HCT116 (cell line): ENCODE results near the gene ZNHIT2. TPM values are rescaled to one million over a fixed set of nuclear protein-coding genes. Genes with fewer than 3 reads are reported as not detected.

Experiments
- ATAC-seq: fragments of 200-7000 bp; cut with Tn5 transposase; 2 replicates; pipeline ENCODE4 v1.9.1; 2020; ENCODE audit warnings: mild to moderate bottlenecking, moderate library complexity
- BruUV-seq: library from RNA; stranded (reverse); fragments of 400-500 nt; replicated peaks from 2 replicates; lab custom pipeline; 2021; lab: Mats Ljungman, UMichigan
- CTCF ChIA-PET: fragments of 300-600 bp; sonication (Branson Sonifier 250); formaldehyde crosslinking; loops from one replicate; lab custom pipeline; 2021; ENCODE audit warnings: antibody characterized with exemption; lab: Charles Lee
- POLR2A ChIA-PET: fragments of 300-600, 350-600 bp; sonication (Branson Sonifier 250); formaldehyde crosslinking; loops from one replicate; lab custom pipeline; 2021; ENCODE audit warnings: antibody characterized with exemption; lab: Charles Lee
- RAD21 ChIA-PET, 2 experiments: fragments of 300-600 bp; sonication (Branson Sonifier 250); formaldehyde crosslinking; loops; one replicate each; lab custom pipeline; 2023; ENCODE audit warnings: low total read pairs in 2 of 2; ENCODE audit not compliant: uncharacterized antibody in 2 of 2, unreplicated experiment in 2 of 2, low non-redundant PET in 1 of 2; lab: Charles Lee
- DNase-seq: peaks from one replicate; pipeline ENCODE4 v3.0.0-alpha.2; 2010; ENCODE audit warnings: low read depth, low spot score
- H2AFZ ChIP-seq: fragments of 200-600 bp; shearing (Covaris generic), sonication (generic); 2 replicates; pipeline ENCODE4 v1.6.1; 2017; ENCODE audit warnings: low read depth, mixed run types, mixed read lengths, antibody characterized with exemption, low read length; ENCODE audit not compliant: poor library complexity, severe bottlenecking
- H3K27ac ChIP-seq: 2 replicates; pipeline ENCODE4 v1.5.1; 2012; ENCODE audit warnings: low read depth, low read length
- H3K27me3 ChIP-seq: fragments of 200-600 bp; sonication (generic); 2 replicates; pipeline ENCODE4 v1.6.1; 2016; ENCODE audit warnings: mixed run types, low read length, mixed read lengths; ENCODE audit not compliant: insufficient read depth
- H3K36me3 ChIP-seq, 2 experiments: fragments of 200-500 bp in 1 of 2; fragments of 200-600 bp in 1 of 2; sonication (Bioruptor generic) in 1 of 2; sonication (generic) in 1 of 2; 2 replicates each; pipeline versions ENCODE4 v1.5.1 to v1.6.1; 2014 to 2016; ENCODE audit warnings: low read length in 2 of 2, inconsistent platforms in 1 of 2, mixed read lengths in 1 of 2, mixed run types in 1 of 2; ENCODE audit not compliant: insufficient read depth in 2 of 2, control insufficient read depth in 1 of 2
- H3K4me1 ChIP-seq, 2 experiments: fragments of 200-600 bp in 1 of 2; sonication (generic) in 1 of 2; 2 replicates each; pipeline versions ENCODE4 v1.5.1 to v1.6.1; 2012 to 2017; ENCODE audit warnings: low read length in 2 of 2, inconsistent platforms in 1 of 2, mild to moderate bottlenecking in 1 of 2, mixed read lengths in 1 of 2, mixed run types in 1 of 2, moderate library complexity in 1 of 2; ENCODE audit not compliant: insufficient read depth in 2 of 2, control insufficient read depth in 1 of 2
- H3K4me2 ChIP-seq: fragments of 200-600 bp; sonication (generic); 2 replicates; pipeline ENCODE4 v1.6.1; 2017; ENCODE audit warnings: mixed run types, low read length, mixed read lengths
- H3K4me3 ChIP-seq, 2 experiments: fragments of 200-600 bp in 1 of 2; sonication (generic) in 1 of 2; replicated peaks in 1 of 2; 2 replicates each; pipeline ENCODE4 v1.5.1; 2011 to 2016; ENCODE audit warnings: low read length in 2 of 2, control low read depth in 1 of 2, low read depth in 1 of 2, mild to moderate bottlenecking in 1 of 2, mixed read lengths in 1 of 2, mixed run types in 1 of 2
- H3K79me2 ChIP-seq: fragments of 200-600 bp; sonication (generic); 2 replicates; pipeline ENCODE4 v1.6.1; 2017; ENCODE audit warnings: mild to moderate bottlenecking, mixed run types, low read length, moderate library complexity, mixed read lengths; ENCODE audit not compliant: insufficient read depth
- H3K9ac ChIP-seq: fragments of 200-600 bp; sonication (generic); 2 replicates; pipeline ENCODE4 v1.6.1; 2016; ENCODE audit warnings: low read length, mixed read lengths
- H3K9me2 ChIP-seq: fragments of 200-600 bp; sonication (generic), shearing (Covaris generic); 2 replicates; pipeline ENCODE4 v1.6.1; 2017; ENCODE audit warnings: mixed run types, mild to moderate bottlenecking, moderate library complexity; ENCODE audit not compliant: insufficient read depth
- H3K9me3 ChIP-seq, 2 experiments: fragments of 200-500 bp in 1 of 2; fragments of 200-600 bp in 1 of 2; sonication (Bioruptor generic) in 1 of 2; sonication (generic) in 1 of 2; 2 replicates each; pipeline ENCODE4 v1.6.1; 2014 to 2017; ENCODE audit warnings: low read length in 2 of 2, mixed read lengths in 2 of 2, inconsistent platforms in 1 of 2, low read depth in 1 of 2, mild to moderate bottlenecking in 1 of 2, mixed run types in 1 of 2, moderate library complexity in 1 of 2; ENCODE audit not compliant: control insufficient read depth in 1 of 2, insufficient read depth in 1 of 2
- H4K20me1 ChIP-seq: fragments of 200-600 bp; sonication (generic), shearing (Covaris generic); 2 replicates; pipeline ENCODE4 v1.6.1; 2017; ENCODE audit warnings: mixed run types, mild to moderate bottlenecking, moderate library complexity; ENCODE audit not compliant: insufficient read depth
- POLR2A ChIP-seq: IDR thresholded peaks from 2 replicates; pipeline ENCODE4 v1.7.0; 2011; ENCODE audit warnings: borderline replicate concordance; ENCODE audit not compliant: insufficient read depth, insufficient read length; ENCODE audit errors: extremely low read depth
- POLR2AphosphoS5 ChIP-seq: IDR thresholded peaks from 2 replicates; pipeline ENCODE4 v1.6.1; 2011; ENCODE audit warnings: mild to moderate bottlenecking, low read depth, low read length, moderate library complexity
- SP1 ChIP-seq: IDR thresholded peaks from 2 replicates; pipeline ENCODE4 v1.6.1; 2012; ENCODE audit warnings: low read depth
- TCF7L2 ChIP-seq: IDR thresholded peaks from 2 replicates; pipeline ENCODE4 v1.7.0; 2011; ENCODE audit warnings: borderline replicate concordance, inconsistent platforms; ENCODE audit not compliant: insufficient read depth, insufficient read length; ENCODE audit errors: extremely low read depth
- YY1 ChIP-seq: IDR thresholded peaks from 2 replicates; pipeline ENCODE4 v1.6.1; 2011; ENCODE audit warnings: low read length, low read depth, moderate library complexity, mild to moderate bottlenecking; ENCODE audit not compliant: insufficient replicate concordance; ENCODE audit errors: extremely low read depth
- ZFX ChIP-seq: fragments of 450-650 bp; IDR thresholded peaks from 2 replicates; pipeline ENCODE4 v1.6.1; 2017
- intact Hi-C: fragments of 100-400 bp; cut with micrococcal nuclease; formaldehyde crosslinking; loops from 2 replicates; pipeline ENCODE4 v1.10.0; 2022
- total RNA-seq: library from RNA; stranded (reverse); gene quantifications from one replicate; pipeline ENCODE4 v1.2.1, GENCODE V29; 2021; ENCODE audit not compliant: unreplicated experiment
- TF ChIP-seq, protein P1 (sequence below), 3 experiments: fragments of 200-600 bp in 1 of 3; sonication (generic) in 1 of 3; IDR thresholded peaks in 2 of 3; conservative IDR thresholded peaks in 1 of 3; 2 replicates each; pipeline ENCODE4 v1.5.1; 2012 to 2017; ENCODE audit warnings: low read depth in 2 of 3, low read length in 2 of 3, antibody characterized with exemption in 1 of 3, borderline replicate concordance in 1 of 3, control low read depth in 1 of 3, mild to moderate bottlenecking in 1 of 3, mixed read lengths in 1 of 3, mixed run types in 1 of 3, moderate library complexity in 1 of 3; ENCODE audit not compliant: insufficient read depth in 1 of 3

Gene ZNHIT2
- total RNA-seq, 1 experiment from 2014 or later: 18.8 TPM

GRCh38 chr11:65112546-65113360, 4.7 kb downstream of the ZNHIT2 start:
- Histone ChIP-seq H3K27ac (peak overlapping the region; percentile 82), H3K9ac (peak overlapping the region; percentile 68), H3K27me3 (no peaks in the 10 kb centered on the region), H3K9me3 (no peaks in the 10 kb centered on the region), H3K4me1 (peaks cover 22 to 52% of the 10 kb centered on the region in 2 experiments), H3K4me2 (peak overlapping the region; percentile 92), H4K20me1 (no peaks in the 10 kb centered on the region), H3K79me2 (peaks cover 21% of the 10 kb centered on the region), H3K36me3 (0 out of 4 replicates have a peak, but pooled peaks cover 0 to 10% of the 10 kb centered on the region in 2 experiments), H2AFZ (no peak overlapping the region), H3K9me2 (no peaks in the 10 kb centered on the region), H3K4me3 (peak overlapping the region; percentile 66 to 76)
- peak; percentile 56 for ATAC-seq
- BruUV-seq: no TSS peak
- CTCF ChIA-PET: interaction anchor here (1.0 to 3.2 kb wide), 11 partner anchors 9 to 269 kb away, joined by 3 to 20 read pairs (median 4); partner anchors contain the start of genes ARL2, CAPN1, CDC42BPG and FAU
- no peak for DNase-seq
- POLR2A ChIA-PET: interaction anchor here (1.3 to 3.7 kb wide), 10 partner anchors 9 to 194 kb away, joined by 3 to 21 read pairs (median 9); partner anchors contain the start of genes ARL2, CAPN1, FAU and MRPL49
- intact Hi-C loops: loop anchor here (5.0 to 10.0 kb wide), 2 partner anchors 70 to 198 kb away; partner anchors contain the start of genes ATG2A and CAPN1
- RAD21 ChIA-PET: no interaction called here
- TF ChIP-seq TCF7L2 (peak; percentile 68), YY1 (peak; percentile 53), SP1 (no peak), POLR2AphosphoS5 (peak; percentile 55), ZFX (0 out of 2 replicates have a peak, but pooled peaks have one; percentile 35), POLR2A (no peak)
- TF ChIP-seq, protein P1, sequence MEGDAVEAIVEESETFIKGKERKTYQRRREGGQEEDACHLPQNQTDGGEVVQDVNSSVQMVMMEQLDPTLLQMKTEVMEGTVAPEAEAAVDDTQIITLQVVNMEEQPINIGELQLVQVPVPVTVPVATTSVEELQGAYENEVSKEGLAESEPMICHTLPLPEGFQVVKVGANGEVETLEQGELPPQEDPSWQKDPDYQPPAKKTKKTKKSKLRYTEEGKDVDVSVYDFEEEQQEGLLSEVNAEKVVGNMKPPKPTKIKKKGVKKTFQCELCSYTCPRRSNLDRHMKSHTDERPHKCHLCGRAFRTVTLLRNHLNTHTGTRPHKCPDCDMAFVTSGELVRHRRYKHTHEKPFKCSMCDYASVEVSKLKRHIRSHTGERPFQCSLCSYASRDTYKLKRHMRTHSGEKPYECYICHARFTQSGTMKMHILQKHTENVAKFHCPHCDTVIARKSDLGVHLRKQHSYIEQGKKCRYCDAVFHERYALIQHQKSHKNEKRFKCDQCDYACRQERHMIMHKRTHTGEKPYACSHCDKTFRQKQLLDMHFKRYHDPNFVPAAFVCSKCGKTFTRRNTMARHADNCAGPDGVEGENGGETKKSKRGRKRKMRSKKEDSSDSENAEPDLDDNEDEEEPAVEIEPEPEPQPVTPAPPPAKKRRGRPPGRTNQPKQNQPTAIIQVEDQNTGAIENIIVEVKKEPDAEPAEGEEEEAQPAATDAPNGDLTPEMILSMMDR (IDR thresholded peaks at IDR 0.05 in 2 of 3, conservative IDR thresholded peaks at IDR 0.05 in 1 of 3; ENCODE audit: borderline replicate concordance in 1 of 3, insufficient read depth in 1 of 3, low read depth in 2 of 3, low read length in 2 of 3): peak in 2 of 3 experiments; percentile 90; a peak in 4 of 6 replicates
